Mesodermal cell (in vitro differentiated cells): Measurements from ENCODE around the gene SPTBN5.

ENCODE experiments used
- H3K27ac ChIP-seq: 2 replicates; pipeline ENCODE4 v1.7.0; 2013; ENCODE audit warnings: mild to moderate bottlenecking, low read depth, low read length, moderate library complexity; ENCODE audit not compliant: severe bottlenecking
- H3K36me3 ChIP-seq: 2 replicates; pipeline ENCODE4 v1.7.1; 2013; ENCODE audit warnings: mild to moderate bottlenecking, low read length, moderate library complexity; ENCODE audit not compliant: control insufficient read depth, insufficient read depth
- H3K4me1 ChIP-seq: one replicate; pipeline ENCODE4 v1.7.1; 2013; ENCODE audit warnings: mild to moderate bottlenecking, low read length; ENCODE audit not compliant: insufficient read depth, control insufficient read depth, poor library complexity, severe bottlenecking
- H3K4me3 ChIP-seq: 2 replicates; pipeline ENCODE4 v1.7.0; 2013; ENCODE audit warnings: low read length, control low read depth, mild to moderate bottlenecking; ENCODE audit not compliant: insufficient read depth, poor library complexity, severe bottlenecking; ENCODE audit errors: extremely low read depth
- H3K9me3 ChIP-seq: 2 replicates; pipeline ENCODE4 v1.7.1; 2013; ENCODE audit warnings: mild to moderate bottlenecking, low read length, moderate library complexity; ENCODE audit not compliant: control insufficient read depth
- whole genome bisulfite sequencing, 2 experiments: methylation state at CpG; one replicate each; pipeline ENCODE4 v1.1.5; 2013; ENCODE audit warnings: missing lambda C conversion rate in 2 of 2; ENCODE audit not compliant: insufficient coverage in 2 of 2; 5-methylcytosine and 5-hydroxymethylcytosine counted together

SPTBN5 gene

GRCh38 chr15:41852736-41853590 is 40.9 kb downstream of the SPTBN5 start:
- no peak overlapping the region for H3K27ac ChIP-seq
- no peaks in the 10 kb centered on the region for H3K4me1 ChIP-seq
- WGBS, 2 experiments, result 74 to 79% methylated on average over 11 to 14 of the region's 17 CpGs
- H3K36me3 ChIP-seq, result peaks cover 3% of the 10 kb centered on the region
- no peak overlapping the region for H3K4me3 ChIP-seq
- H3K9me3 ChIP-seq, result no peaks in the 10 kb centered on the region

- no peaks in the 10 kb centered on the region for H3K9me3 ChIP-seq
- no peaks in the 10 kb centered on the region for H3K4me1 ChIP-seq
- 91 to 95% methylated on average over 5 to 6 of the region's 8 CpGs for WGBS, 2 experiments
- peaks cover 7% of the 10 kb centered on the region for H3K36me3 ChIP-seq
- no peak overlapping the region for H3K4me3 ChIP-seq
- no peak overlapping the region for H3K27ac ChIP-seq
Observed at GRCh38 chr15:41851755-41852370, 42.0 kb downstream of the SPTBN5 start.

DNA sequence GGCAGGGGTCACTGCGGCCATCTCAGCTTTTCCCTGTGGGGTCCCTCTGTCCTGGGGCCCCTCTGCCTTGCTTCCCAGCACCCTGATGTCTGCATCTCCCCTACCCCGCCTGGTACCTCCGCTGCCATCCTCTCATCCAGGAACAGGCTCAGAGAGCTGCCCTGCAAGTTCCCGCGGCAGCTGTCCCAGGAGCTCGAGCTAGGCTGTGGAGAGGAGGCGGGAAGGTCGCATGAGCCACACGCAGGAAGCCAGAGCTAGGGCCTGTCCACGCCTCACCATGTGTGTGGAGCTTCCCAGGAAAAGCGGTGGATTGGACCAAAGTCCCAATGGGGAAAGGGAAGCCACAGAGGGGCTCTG is 42.7 kb downstream of the SPTBN5 start:
- Histone ChIP-seq H3K4me1 (no peaks in the 10 kb centered on the region), H3K27ac (no peak overlapping the region), H3K4me3 (no peak overlapping the region), H3K36me3 (peaks cover 12% of the 10 kb centered on the region), H3K9me3 (no peaks in the 10 kb centered on the region)
- WGBS, 2 experiments, result 85 to 89% methylated on average over 10 to 11 of the region's 11 CpGs

DNA sequence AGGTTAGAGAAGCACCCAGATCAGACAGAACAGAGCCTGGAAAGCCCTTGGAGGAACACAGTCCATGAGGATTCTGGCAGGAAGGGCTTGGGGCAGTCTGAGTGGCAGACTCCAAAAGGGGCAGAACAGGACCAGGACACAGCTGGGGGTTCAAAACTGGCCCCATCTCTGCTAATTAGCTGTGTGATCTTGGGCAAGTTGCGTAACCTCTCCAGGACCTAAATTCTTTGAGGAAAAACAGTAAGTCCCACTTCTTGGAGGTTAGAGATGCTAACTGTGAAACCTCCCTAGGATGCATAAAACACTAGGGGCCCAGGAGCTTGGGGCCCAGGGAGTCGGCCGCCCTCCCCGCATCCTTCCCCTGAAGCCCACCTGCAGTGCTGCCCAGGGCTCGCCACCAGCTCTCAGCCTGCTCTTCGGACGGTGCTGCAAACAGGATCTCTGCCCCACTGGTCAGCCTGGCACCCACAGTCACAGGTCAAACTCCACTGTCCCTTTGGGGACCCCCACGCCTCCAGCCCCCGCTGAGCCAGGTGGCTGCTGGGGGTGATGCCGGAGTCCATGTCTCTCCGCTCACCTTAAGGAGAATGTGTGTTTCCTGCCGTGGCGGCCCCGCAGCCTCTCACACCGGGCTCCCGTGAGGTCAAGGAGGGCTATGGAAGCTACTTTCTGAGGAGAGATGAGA is 43.2 kb downstream of the SPTBN5 start:
- Histone ChIP-seq H3K27ac (no peak overlapping the region), H3K9me3 (no peaks in the 10 kb centered on the region), H3K36me3 (peaks cover 12% of the 10 kb centered on the region), H3K4me1 (no peaks in the 10 kb centered on the region), H3K4me3 (no peak overlapping the region)
- 93 to 96% methylated on average over 11 to 13 of the region's 16 CpGs for WGBS, 2 experiments

- Histone ChIP-seq H3K9me3 (no peaks in the 10 kb centered on the region), H3K4me1 (no peaks in the 10 kb centered on the region), H3K36me3 (peaks cover 12% of the 10 kb centered on the region), H3K27ac (no peak overlapping the region), H3K4me3 (no peak overlapping the region)
- 81 to 89% methylated on average over 6 to 8 of the region's 8 CpGs for WGBS, 2 experiments
Observed at GRCh38 chr15:41849861-41850260, 44.0 kb downstream of the SPTBN5 start.

DNA sequence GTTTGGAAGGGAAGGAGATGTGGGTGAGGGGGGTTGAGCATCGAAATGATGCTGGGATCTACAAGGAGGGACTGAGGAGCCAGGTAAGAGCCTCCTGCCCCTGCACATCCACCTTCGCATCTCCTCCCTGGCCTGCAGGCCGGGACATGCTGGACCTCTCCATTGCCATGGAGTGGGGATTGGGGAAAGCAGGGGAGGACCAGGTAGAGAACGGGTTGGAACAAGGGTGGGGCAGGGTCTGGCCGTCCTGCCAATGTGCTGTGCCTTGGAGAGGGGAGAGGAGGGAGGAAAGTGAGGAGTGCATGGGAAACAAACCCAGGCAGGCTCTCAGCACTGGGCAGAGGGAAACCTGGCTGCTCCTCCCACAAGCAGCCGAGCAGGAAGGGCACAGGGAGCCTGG is 44.6 kb downstream of the SPTBN5 start:
- Histone ChIP-seq H3K4me3 (no peak overlapping the region), H3K36me3 (peaks cover 12% of the 10 kb centered on the region), H3K4me1 (no peaks in the 10 kb centered on the region), H3K27ac (no peak overlapping the region), H3K9me3 (no peaks in the 10 kb centered on the region)
- WGBS, 2 experiments, result 91 to 92% methylated on average over 3 to 5 of the region's 6 CpGs

GRCh38 chr15:41848631-41849030 is 45.2 kb downstream of the SPTBN5 start:
- peaks cover 12% of the 10 kb centered on the region for H3K36me3 ChIP-seq
- WGBS, 2 experiments, result 93 to 96% methylated on average over 7 to 10 of the region's 10 CpGs
- H3K4me3 ChIP-seq, result no peak overlapping the region
- H3K9me3 ChIP-seq, result no peaks in the 10 kb centered on the region
- no peak overlapping the region for H3K27ac ChIP-seq
- H3K4me1 ChIP-seq, result no peaks in the 10 kb centered on the region

DNA sequence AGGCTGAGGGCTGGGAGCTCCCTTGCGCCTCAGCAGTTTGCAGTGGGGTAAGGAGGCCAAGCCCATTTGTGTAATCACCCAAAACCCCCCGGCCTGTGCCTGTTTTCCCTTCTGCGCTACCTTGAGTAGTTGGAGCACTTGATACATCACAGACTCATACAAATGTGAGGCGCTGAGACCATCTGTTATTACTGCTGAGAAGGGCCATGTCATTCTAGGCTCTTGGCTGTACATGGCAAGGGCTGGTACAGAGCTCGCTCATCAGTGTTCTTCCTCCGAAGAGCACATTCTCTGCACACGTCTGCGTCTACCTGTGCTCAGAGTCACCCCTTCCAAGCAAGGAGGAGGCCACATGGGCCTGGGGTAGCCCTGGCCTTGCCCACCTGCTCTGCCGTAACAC is 45.9 kb downstream of the SPTBN5 start:
- no peak overlapping the region for H3K27ac ChIP-seq
- H3K9me3 ChIP-seq, result no peaks in the 10 kb centered on the region
- H3K4me1 ChIP-seq, result no peaks in the 10 kb centered on the region
- H3K4me3 ChIP-seq, result no peak overlapping the region
- 83 to 96% methylated on average over 8 to 9 of the region's 9 CpGs for WGBS, 2 experiments
- H3K36me3 ChIP-seq, result peaks cover 12% of the 10 kb centered on the region

DNA sequence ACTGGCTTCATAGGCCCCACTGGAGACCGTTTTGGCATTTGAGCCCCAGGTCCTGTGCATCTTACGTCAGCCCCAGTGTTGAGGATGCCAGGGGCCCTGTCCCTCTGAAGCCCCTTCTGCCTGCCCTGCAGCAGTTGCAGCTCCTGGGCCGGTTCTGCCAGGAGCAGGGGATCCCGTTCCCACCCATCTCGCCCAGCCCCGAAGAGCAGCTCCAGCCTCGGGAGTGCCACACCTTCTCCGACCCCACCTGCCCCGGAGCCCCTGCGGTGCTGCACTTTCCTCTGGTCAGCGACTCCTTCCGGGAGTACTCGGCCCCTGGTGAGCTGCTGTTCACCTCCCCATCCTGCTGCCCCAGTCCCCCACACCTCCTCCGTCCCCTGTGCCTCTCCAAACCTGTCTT is 46.6 kb downstream of the SPTBN5 start:
- Histone ChIP-seq H3K27ac (no peak overlapping the region), H3K4me3 (no peak overlapping the region), H3K4me1 (no peaks in the 10 kb centered on the region), H3K9me3 (no peaks in the 10 kb centered on the region), H3K36me3 (peaks cover 12% of the 10 kb centered on the region)
- WGBS, 2 experiments, result 94 to 96% methylated on average over 13 to 14 of the region's 14 CpGs

- WGBS, 2 experiments, result 86 to 89% methylated on average over 12 of the region's 12 CpGs
- no peaks in the 10 kb centered on the region for H3K9me3 ChIP-seq
- H3K4me1 ChIP-seq, result no peaks in the 10 kb centered on the region
- H3K4me3 ChIP-seq, result no peak overlapping the region
- peaks cover 12% of the 10 kb centered on the region for H3K36me3 ChIP-seq
- no peak overlapping the region for H3K27ac ChIP-seq
Observed at GRCh38 chr15:41844814-41845213, 49.0 kb downstream of the SPTBN5 start.
